HG03103 (cell line): Measurements from ENCODE around the gene LGR5.
"Not testable (repeated sequence)": the region's sequence is repeated elsewhere in the genome, so short reads cannot be mapped to it uniquely, and the experiment has no call there.

ENCODE experiments used
- ATAC-seq: cut with Tn5 transposase; IDR thresholded peaks from one replicate; pipeline ENCODE4 v1.9.1; 2021; ENCODE audit warnings: low read depth; ENCODE audit not compliant: unreplicated experiment

Gene LGR5

DNA sequence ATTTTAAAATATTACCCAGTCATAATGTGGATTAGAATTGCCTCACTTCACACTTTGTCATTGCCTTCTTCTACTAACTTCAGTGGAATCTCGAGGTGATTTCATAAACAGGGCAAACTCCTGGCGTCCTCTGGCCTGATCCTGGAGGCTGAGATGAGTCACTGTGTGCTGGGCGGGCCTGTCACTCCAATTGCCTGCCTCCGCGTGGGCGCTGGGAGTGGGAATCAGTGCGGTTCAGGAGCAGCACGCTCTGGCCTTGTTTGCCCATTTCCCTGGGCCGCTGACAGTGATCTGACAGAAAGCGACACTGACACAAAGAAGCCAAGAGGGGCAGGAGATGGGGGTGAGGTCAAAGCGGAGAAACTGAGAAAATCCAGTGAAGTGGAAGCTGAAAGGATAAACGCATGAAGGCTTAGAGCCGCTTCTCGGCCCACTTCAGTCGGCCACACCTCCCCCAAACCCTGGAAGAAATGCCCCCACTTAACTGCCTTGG is 29.7 kb downstream of the LGR5 start:
- no peak for ATAC-seq

DNA sequence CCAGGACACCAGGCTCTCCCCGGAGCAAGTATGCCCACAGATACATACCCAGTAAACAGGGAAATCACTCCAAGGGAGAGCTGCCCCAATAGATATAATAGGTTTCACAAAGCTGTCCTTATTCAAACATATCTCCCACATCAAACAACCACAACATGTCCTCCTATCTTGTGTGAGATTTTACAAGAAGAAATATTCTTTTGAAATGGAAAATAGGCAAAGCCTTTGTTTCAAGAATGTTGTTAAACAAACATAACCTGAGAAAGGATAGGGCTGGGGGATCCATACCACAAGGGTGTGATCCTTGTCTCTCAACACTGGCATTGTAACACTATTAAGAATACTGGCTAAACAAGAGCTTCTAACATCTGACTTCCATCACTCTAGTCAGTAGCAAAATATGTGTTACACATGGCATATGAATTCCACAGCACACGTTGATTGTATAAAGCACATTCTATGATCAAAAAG is 32.9 kb downstream of the LGR5 start:
- ATAC-seq = no peak

DNA sequence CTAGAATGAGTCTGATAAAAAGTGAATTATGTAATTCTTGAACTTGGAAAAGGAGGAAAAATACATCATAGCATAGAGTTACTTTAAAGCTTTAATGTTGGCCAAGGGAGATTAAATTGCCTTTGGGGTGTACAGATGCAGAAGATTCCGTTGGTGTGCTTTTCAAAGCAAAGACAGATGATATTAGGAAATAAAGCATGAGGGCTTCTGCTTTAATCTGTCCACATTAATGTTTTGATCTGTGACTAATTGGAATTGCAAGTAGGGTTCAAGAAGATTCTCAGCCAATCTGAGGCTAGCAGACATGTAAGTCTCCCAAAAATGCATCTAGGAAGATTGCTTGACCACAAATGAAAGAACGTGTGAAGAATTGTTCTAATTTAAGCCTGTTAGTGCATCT is 35.2 kb downstream of the LGR5 start:
- no peak for ATAC-seq

DNA sequence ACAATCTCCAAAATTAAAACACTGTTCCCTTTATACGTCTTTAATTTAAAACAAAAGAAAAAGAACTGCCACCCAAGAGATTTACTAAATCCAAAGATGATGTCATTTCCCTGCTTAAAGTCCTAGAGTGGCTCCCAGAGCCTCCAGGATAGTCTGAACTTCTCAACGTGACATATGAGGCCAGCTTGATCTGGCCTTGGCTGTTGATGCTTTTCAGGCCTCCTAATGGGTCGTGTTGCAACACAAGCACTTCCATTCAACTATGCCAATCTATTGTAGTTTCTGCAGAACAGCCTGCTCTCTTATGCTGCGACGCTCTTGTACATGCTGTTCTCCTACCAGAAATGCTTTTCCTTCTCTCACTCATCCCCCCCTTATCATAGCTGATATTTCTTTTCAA is 35.7 kb downstream of the LGR5 start:
- ATAC-seq = no peak

DNA sequence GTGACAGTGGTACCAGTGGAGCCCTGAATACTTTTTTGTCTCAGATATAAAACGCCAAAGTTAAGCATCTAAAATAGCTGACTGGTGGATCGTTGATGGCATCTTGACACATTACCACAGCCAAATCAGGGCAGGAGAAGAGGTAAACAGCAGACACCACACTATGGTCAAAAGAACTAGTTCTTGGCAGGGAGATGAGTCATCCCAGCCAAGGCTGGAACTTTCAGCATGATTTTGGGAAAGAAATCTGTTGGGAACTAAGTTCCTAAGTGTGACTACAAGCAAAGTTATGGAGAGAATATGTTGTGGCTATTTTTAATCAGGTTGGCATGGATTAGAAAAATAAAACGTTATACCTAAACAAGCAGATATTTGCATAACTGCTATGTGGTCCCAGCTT is 36.9 kb downstream of the LGR5 start:
- no peak for ATAC-seq

DNA sequence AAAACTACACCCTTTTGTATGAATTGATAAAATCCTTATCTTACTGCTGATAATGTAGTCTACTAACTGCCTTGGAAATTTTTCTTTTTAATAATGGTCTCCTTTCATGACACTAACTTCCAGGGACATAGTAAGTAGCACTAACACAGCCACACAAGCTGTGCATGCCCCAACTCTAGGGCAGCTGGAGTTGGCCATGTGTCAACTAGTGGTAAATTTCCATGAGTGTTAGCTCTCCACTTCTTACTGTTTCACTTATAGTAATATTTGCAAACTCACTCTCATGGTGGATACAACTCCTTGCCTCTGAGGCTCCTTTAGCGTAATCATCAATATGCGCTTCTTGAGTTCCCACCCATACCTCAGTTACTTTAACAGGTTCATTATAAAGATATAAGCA is 38.0 kb downstream of the LGR5 start:
- no peak for ATAC-seq

DNA sequence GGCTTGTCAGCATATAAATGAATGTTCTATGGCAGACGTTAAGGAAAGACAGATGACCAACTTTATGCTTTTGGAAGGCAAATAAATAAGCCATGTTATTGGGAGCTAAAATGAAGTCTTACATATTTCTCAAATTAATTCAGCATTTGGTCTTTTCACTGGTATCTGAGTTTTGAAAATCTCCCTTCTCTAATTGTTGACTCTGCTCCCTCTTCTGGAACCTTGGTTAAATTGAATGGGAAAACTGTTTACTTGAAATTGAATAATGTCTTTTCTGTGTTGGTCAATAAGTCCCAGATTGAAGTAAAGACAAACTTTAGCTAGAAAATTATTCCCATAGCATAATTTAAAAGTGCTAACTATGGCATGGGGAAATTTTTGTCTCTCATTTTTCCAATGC is 38.7 kb downstream of the LGR5 start:
- ATAC-seq = no peak

DNA sequence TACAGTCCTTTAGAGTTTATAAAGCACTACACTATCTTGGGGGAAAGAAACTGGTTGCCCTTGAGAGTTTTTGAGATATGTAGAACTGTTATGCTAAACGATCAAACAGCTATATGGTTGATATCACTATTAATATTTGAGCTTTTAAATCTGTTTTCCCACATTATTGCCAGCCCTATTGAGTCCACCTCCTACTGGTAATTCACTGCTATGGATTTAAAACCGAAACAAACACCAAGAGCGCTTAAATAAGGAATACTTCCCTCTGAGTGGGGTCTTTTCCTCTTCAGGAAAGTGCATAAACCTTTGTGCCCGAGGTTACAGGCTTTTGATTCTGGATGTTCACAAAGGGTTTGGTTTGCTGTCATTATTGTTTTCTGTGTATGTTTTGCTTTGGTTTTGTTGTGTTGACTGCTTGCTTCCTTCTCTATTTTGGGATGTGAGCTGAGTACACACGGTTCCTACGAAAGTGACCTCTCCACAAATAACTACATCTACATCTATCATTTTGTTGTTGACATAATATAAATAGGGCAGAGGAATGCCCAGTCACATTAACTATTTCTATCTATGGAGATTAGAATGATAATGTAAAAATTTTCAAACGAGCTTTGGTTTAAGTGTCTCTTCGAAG is 44.8 kb downstream of the LGR5 start:
- ATAC-seq = no peak

DNA sequence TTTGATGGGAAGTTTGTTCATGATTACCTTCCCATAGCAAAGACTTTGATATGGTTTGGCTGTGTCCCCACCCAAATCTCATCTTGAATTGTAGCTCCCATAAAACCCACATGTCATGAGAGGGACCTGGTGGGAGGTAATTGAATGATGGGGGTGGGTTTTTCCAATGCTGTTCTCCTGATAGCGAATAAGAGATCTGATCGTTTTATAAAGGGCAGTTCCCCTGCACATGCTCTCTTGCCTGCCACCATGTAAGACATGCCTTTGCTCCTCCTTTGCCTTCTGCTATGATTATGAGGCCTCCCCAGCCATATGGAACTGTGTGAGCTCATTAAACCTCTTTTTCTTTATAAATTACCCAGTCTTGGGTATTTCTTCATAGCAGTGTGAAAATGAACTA is 51.2 kb downstream of the LGR5 start:
- not testable (repeated sequence) for ATAC-seq

DNA sequence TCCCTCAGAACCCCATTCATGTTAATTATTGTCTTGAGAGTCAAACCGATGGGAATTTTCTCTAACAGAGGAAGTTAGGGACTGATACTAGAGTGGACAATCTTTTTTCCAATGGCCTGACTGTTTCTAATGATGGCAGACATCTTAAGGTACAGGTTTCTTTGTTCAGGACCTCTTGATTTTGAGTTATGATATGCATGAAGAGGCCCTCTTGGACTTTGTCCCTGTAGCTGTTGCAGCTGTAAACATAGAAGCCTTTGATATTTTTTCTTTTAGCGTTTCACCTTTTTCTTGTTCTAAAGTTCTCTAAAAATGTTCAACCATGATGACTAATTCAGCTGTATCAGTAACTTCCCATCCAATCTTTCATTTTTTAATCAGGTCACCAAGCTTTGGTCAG is 53.0 kb downstream of the LGR5 start:
- ATAC-seq = no peak

DNA sequence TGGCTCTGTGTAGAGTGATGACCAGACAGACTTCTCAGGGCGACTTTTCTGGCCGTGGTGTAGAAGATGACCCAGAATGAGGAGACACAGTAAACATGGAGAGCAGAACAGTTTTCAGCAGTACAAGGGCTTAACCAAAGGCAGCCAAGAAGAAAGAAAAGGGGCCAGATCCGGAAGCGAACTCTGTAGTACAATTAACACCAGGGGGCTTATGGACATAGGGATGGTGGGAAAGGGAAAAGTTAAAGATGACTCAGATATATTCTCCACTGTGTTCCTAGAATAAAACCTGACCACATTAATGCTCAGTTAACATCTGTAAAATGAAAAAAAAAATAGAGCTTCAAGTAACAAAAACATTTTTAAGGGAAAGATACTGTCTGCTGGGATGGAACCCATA is 60.2 kb downstream of the LGR5 start:
- ATAC-seq = no peak

DNA sequence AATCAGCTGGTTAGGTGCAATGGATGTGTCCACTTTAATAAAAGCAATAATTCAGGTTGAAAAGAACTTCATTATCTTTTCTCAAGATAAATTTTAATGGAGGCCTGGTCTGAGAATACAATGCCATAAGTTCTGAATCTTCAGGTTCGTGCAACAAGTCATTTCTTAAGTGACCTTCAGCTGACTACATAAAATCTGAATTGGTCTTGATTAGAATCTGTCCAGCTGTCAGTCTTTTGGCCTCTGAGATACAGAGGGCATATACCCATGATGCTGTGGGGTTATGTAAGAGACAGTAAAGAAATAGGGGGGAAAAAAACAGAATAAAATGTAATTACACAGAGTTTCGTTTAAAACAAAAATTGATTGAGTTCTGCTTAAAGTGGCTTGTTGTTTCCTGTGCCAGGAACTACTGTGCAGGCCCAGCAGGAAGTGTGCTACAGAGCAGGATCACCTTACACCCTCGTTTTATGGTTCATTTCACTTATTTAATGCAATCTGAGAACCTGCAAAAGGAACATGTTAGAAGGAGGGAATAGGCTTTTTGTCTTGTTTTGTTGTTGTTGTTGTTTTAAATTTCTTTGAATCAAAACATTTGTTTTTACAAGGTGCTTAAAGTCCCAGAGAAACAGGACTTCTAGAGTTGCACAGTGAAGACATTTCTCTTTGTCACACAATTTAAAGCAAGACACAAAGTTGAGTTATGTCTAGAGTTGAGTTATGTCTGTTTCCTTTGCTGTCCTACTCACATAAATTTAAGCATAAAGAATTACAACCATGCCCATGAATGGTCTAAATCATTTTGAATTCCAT is 64.2 kb downstream of the LGR5 start:
- peak; percentile 62 for ATAC-seq

DNA sequence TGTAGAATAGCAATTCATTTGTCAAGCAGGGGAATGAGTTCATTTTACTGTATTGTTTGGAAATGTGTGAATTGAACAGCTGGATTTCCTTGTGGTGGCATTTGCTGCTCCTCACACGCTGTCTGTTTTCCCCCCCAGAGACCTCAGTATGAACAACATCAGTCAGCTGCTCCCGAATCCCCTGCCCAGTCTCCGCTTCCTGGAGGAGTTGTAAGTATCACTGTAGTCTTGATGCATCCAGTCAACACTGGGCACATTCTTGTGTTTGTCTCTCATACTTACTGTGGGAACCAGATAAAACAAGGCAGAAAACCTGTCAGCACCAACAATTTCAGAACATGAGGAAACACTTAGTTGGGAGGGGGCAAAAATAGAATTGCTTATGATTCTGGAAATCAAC is 64.9 kb downstream of the LGR5 start:
- ATAC-seq = no peak

DNA sequence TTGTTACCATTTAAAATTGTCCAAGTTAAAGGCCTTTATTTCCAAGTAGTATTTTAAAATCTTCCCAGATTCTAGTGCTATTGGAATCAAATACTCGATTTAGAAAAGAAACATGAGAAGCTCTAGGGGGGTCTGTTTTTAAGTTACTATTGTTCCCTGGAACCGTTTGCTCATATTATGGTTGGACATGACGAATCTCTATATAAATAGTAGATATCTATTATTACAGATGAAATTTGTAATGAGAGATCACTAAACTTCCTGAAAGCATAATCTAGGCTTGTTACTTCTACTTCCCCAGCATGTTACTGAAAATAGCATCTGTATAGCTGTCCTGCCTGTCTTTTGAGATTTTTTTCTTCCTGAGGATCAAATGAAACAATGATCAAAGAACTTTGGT is 70.1 kb downstream of the LGR5 start:
- ATAC-seq = no peak

DNA sequence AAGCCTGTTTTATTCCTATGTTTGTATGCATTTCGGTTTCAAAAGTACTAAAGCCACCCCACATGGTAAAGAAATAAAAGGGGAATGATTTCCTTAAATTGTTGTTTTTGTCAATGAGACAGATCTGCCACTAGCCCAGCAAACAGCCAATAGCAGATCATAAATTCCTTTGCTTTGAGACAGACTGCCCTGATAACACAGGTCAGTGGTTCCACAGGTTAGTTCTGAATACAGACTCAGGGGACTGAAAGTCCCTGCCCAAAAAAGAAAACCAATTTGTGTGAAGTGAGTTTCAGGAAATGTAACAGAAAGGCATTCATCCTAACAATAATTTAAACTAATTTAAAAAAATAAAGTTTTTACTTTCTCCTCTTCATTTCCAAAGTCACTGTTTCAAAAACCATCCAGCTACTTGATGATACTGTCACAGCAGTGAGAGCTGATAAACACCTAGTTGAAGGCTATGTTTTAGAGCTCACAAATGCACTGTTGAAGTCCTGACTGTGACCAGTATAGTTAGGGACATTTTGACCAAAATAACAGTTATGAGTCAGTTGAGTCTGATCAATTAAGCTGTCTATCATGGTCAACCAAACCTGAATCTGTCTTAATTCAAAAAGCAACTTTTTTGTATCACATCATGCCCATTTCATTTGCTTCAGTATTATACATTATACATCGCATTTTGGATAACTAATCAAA is 77.7 kb downstream of the LGR5 start:
- ATAC-seq = no peak

DNA sequence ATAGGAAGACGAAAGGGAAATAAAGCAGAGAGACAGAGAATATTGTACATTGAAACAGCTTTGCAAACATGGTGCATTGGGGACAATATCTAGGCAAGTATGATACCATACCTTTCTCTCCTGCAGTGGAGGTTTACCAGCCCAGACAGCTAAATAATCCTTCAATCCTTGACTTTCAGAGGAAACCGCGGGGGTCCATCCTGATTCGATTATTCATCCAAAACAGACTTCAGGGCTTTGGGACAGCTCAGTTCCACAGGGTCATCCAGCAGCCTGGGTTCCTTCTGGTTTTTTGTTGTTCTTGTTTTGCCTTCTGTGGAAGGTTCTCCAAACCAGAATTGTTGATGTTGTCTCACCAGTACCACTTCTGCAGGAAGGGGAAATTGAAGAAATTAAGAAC is 81.5 kb downstream of the LGR5 start:
- ATAC-seq = no peak

DNA sequence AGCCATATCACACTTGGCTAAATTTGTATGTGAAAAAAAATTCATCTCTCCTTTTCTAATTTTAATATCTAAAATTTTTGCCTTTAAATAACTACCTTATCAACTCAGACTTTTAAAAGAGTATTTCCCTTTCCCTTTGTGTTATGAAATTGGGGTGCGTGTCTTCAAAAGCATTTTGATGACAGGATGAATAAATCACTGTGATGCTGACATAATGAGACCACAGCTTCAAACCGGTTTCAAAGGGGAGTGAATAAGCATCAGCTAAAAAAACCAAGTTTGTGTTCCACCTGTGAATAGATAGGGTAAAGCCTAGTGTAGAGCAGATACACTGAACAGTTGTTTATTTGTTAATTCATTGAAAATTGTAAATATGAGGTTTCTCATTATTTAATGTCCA is 85.0 kb downstream of the LGR5 start:
- no peak for ATAC-seq

DNA sequence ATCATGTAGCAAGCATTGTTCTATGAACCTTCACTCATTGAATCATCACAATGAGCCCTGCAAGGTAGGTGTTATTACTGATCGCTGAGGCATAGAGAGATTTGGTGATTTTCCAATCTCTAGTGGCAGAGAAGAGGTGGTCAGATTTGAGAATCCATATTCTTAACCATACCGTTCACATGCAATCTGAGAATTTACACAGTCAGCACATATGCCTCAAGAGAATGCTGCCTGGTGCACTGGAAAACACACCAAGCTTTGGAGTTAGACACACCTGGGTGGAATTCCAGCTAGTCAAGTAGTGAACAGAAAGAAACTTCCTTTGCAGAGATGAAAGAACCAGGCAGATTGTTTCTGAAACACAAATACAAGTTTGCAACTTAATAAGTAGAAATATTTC is 94.1 kb downstream of the LGR5 start:
- no peak for ATAC-seq

DNA sequence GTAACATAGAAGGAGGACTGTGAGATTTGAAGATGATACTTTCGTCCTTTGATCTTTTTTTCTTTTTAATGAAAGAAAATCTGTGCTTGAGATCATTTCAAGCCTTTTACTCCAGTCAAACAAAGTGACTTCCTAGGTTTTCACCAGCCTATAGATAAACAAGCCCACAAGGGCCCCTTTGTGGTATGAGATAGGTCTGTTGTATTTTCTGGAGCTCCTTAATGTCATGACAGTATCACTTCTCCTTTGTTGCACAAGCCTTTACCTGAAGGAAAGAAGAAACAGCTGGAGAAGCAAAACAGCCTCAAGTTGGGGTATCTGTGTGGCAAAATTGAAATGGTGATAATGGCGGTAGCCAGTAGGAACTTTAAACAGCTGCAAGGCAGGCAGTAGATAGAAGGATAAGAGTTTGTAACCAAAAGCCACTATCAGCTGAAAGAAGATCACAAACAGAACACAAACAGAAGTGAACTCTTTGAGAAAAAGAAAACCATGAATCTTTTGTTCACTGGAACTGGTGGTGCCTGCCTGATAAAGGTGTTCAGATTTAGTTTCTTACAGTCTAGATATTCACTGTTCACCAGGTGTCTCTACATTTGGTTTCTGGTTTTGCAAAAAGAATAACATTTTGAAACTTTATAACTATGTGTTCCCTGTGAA is 96.8 kb downstream of the LGR5 start:
- peak; percentile 77 for ATAC-seq

DNA sequence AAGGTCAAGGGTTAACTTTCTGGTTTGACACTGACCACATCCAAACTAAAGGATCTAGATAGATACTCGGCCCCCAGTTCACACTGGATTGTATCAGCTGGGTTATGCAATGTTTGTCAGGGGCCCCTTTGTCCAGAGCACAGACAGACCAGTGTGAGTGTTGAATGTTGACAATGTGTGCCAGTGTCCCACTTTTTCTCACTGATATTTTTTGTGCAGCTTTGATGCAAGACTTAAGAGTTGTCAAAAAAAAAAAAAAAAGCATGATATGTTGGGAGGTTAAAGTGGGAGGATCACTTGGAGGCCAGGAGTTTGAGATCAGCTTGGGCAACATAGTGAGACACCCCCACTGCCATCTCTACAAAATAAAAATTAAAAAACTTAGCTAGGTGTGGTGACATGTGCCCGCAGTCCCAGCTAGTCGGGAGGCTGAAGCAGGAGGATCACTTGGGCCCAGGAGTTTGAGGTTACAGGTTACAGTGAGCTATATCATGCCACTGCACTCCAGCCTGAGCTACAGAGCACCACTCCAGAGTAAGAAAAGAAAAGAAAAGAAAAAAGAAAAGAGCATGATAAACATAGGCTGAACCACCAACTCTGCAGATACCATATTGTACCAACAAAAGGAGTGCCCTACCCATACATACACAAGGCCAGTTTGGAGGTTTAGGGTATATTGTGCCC is 97.5 kb downstream of the LGR5 start:
- peak; percentile 27 for ATAC-seq
